HEK293 (cell line): ENCODE measurements around the gene CDCA3.

Experiments used
- ELK4 ChIP-seq: IDR thresholded peaks from 2 replicates; pipeline ENCODE4 v1.6.1; 2011; ENCODE audit warnings: mild to moderate bottlenecking, low read depth, low read length, borderline replicate concordance
- GLI2 ChIP-seq: fragments of 450-650 bp; formaldehyde crosslinking; IDR thresholded peaks from 2 replicates; pipeline ENCODE4; 2017; ENCODE audit warnings: missing biosample characterization, missing genetic modification characterization, low read depth, borderline replicate concordance
- INSM2 ChIP-seq: fragments of 450-650 bp; formaldehyde crosslinking; IDR thresholded peaks from 2 replicates; pipeline ENCODE4 v1.5.1; 2016; ENCODE audit warnings: missing biosample characterization, missing genetic modification characterization
- KLF1 ChIP-seq: fragments of 450-650 bp; formaldehyde crosslinking; IDR thresholded peaks from 2 replicates; pipeline ENCODE4 v1.5.1; 2016; ENCODE audit warnings: missing biosample characterization, missing genetic modification characterization
- PATZ1 ChIP-seq: fragments of 450-650 bp; formaldehyde crosslinking; IDR thresholded peaks from 2 replicates; pipeline ENCODE4 v1.5.1; 2016; ENCODE audit warnings: missing biosample characterization, missing genetic modification characterization
- SCRT2 ChIP-seq: fragments of 450-650 bp; formaldehyde crosslinking; IDR thresholded peaks from 2 replicates; pipeline ENCODE4 v1.5.1; 2016; ENCODE audit warnings: missing biosample characterization, missing genetic modification characterization
- SP7 ChIP-seq: fragments of 450-650 bp; formaldehyde crosslinking; IDR thresholded peaks from 2 replicates; pipeline ENCODE4 v1.5.1; 2016; ENCODE audit warnings: missing biosample characterization, missing genetic modification characterization
- WT1 ChIP-seq: fragments of 450-650 bp; formaldehyde crosslinking; IDR thresholded peaks from 2 replicates; pipeline ENCODE4 v1.5.1; 2016; ENCODE audit warnings: missing biosample characterization, missing genetic modification characterization
- ZBTB17 ChIP-seq: fragments of 450-650 bp; formaldehyde crosslinking; IDR thresholded peaks from 2 replicates; pipeline ENCODE4 v1.5.1; 2016; ENCODE audit warnings: missing biosample characterization, missing genetic modification characterization
- ZBTB48 ChIP-seq: fragments of 450-650 bp; formaldehyde crosslinking; IDR thresholded peaks from 2 replicates; pipeline ENCODE4 v1.5.1; 2016; ENCODE audit warnings: missing biosample characterization, missing genetic modification characterization
- ZBTB7A ChIP-seq: fragments of 450-650 bp; formaldehyde crosslinking; IDR thresholded peaks from 2 replicates; pipeline ENCODE4 v1.5.1; 2016; ENCODE audit warnings: low read depth, missing biosample characterization, missing genetic modification characterization
- ZNF10 ChIP-seq: fragments of 450-650 bp; formaldehyde crosslinking; IDR thresholded peaks from 2 replicates; pipeline ENCODE4 v1.5.1; 2017; ENCODE audit warnings: missing biosample characterization, missing genetic modification characterization
- ZNF148 ChIP-seq: fragments of 450-650 bp; formaldehyde crosslinking; IDR thresholded peaks from 2 replicates; pipeline ENCODE4 v1.5.0; 2017; ENCODE audit warnings: missing biosample characterization, missing genetic modification characterization, borderline replicate concordance
- ZNF223 ChIP-seq: fragments of 450-650 bp; formaldehyde crosslinking; IDR thresholded peaks from 2 replicates; pipeline ENCODE4 v1.5.1; 2016; ENCODE audit warnings: missing biosample characterization, missing genetic modification characterization
- ZNF26 ChIP-seq: fragments of 450-650 bp; formaldehyde crosslinking; IDR thresholded peaks from 2 replicates; pipeline ENCODE4 v1.5.1; 2016; ENCODE audit warnings: missing biosample characterization, missing genetic modification characterization
- ZNF280D ChIP-seq: fragments of 450-650 bp; formaldehyde crosslinking; IDR thresholded peaks from 2 replicates; pipeline ENCODE4 v1.5.1; 2016; ENCODE audit warnings: missing biosample characterization, missing genetic modification characterization
- ZNF341 ChIP-seq: fragments of 450-650 bp; formaldehyde crosslinking; IDR thresholded peaks from 2 replicates; pipeline ENCODE4; 2016; ENCODE audit warnings: low read depth, missing biosample characterization, missing genetic modification characterization
- ZNF416 ChIP-seq: fragments of 450-650 bp; formaldehyde crosslinking; IDR thresholded peaks from 2 replicates; pipeline ENCODE4 v1.5.1; 2016; ENCODE audit warnings: missing biosample characterization, missing genetic modification characterization
- ZNF488 ChIP-seq: fragments of 450-650 bp; formaldehyde crosslinking; IDR thresholded peaks from 2 replicates; pipeline ENCODE4 v1.5.1; 2016; ENCODE audit warnings: missing biosample characterization, missing genetic modification characterization
- ZNF555 ChIP-seq: fragments of 450-650 bp; formaldehyde crosslinking; conservative IDR thresholded peaks from 2 replicates; pipeline ENCODE4 v1.5.1; 2017; ENCODE audit warnings: missing biosample characterization, mild to moderate bottlenecking, missing genetic modification characterization, inconsistent platforms
- ZNF561 ChIP-seq: fragments of 450-650 bp; IDR thresholded peaks from 2 replicates; pipeline ENCODE4 v1.5.1; 2018; ENCODE audit warnings: missing biosample characterization, missing genetic modification characterization, borderline replicate concordance
- ZNF623 ChIP-seq: fragments of 450-650 bp; formaldehyde crosslinking; IDR thresholded peaks from 2 replicates; pipeline ENCODE4 v1.5.1; 2016; ENCODE audit warnings: missing biosample characterization, missing genetic modification characterization
- ZNF654 ChIP-seq: fragments of 450-650 bp; formaldehyde crosslinking; IDR thresholded peaks from 2 replicates; pipeline ENCODE4 v1.5.1; 2016; ENCODE audit warnings: low read depth, missing biosample characterization, missing genetic modification characterization
- ZNF658 ChIP-seq: fragments of 450-650 bp; formaldehyde crosslinking; IDR thresholded peaks from 2 replicates; pipeline ENCODE4; 2016; ENCODE audit warnings: missing biosample characterization, missing genetic modification characterization
- ZNF677 ChIP-seq: fragments of 450-650 bp; IDR thresholded peaks from 2 replicates; pipeline ENCODE4 v1.5.0; 2018; ENCODE audit warnings: missing biosample characterization, mild to moderate bottlenecking, missing genetic modification characterization, moderate library complexity
- ZNF830 ChIP-seq: fragments of 450-650 bp; IDR thresholded peaks from 2 replicates; pipeline ENCODE4 v1.5.0; 2018; ENCODE audit warnings: missing biosample characterization, missing genetic modification characterization, low read depth, mild to moderate bottlenecking, moderate library complexity

Gene CDCA3

GRCh38 chr12:6828781-6829535 lies 22.1 kb downstream of the CDCA3 start (continued):
- no peak for TF ChIP-seq ZNF280D (tag by site-specific recombination)
- TF ChIP-seq ZNF830 = no peak
- no peak for TF ChIP-seq ZNF658 (tag by site-specific recombination)
- peak; percentile 59 for TF ChIP-seq KLF1 (tag by site-specific recombination)
- no peak for TF ChIP-seq ZNF148
- no peak for TF ChIP-seq SCRT2 (tag by site-specific recombination)
- TF ChIP-seq PATZ1 (tag by site-specific recombination) = peak; percentile 97
- peak; percentile 30; the same call in 1 of the 2 replicates for TF ChIP-seq ZNF561 (tag by site-specific recombination)
- TF ChIP-seq SP7 = peak; percentile 66; the same call in 1 of the 2 replicates
- peak; percentile 77; the same call in 1 of the 2 replicates for TF ChIP-seq ZBTB17 (tag by site-specific recombination)
- TF ChIP-seq ZNF341 (tag by site-specific recombination) = peak; percentile 81
- TF ChIP-seq ZNF677 = no peak
- peak; percentile 61; the same call in 1 of the 2 replicates for TF ChIP-seq ZNF10 (tag by site-specific recombination)
- no peak for TF ChIP-seq ZNF654
- 0 out of 2 replicates have a peak, but pooled peaks have one; percentile 43 for TF ChIP-seq INSM2 (tag by site-specific recombination)
- TF ChIP-seq ZBTB7A (tag by site-specific recombination) = peak; percentile 75
- no peak for TF ChIP-seq ZNF555
- TF ChIP-seq ELK4 = no peak
- no peak for TF ChIP-seq ZNF416 (tag by site-specific recombination)
- peak; percentile 55 for TF ChIP-seq ZBTB48 (tag by site-specific recombination)
- no peak for TF ChIP-seq GLI2 (tag by site-specific recombination)
- peak; percentile 53; the same call in 1 of the 2 replicates for TF ChIP-seq ZNF488
- TF ChIP-seq ZNF223 (tag by site-specific recombination) = no peak
- TF ChIP-seq ZNF623 (tag by site-specific recombination) = no peak
- TF ChIP-seq WT1 = peak; percentile 65; the same call in 1 of the 2 replicates
- TF ChIP-seq ZNF26 (tag by site-specific recombination) = no peak
